Measurements from ENCODE around the gene PROM2.

The PROM2 gene

DNA sequence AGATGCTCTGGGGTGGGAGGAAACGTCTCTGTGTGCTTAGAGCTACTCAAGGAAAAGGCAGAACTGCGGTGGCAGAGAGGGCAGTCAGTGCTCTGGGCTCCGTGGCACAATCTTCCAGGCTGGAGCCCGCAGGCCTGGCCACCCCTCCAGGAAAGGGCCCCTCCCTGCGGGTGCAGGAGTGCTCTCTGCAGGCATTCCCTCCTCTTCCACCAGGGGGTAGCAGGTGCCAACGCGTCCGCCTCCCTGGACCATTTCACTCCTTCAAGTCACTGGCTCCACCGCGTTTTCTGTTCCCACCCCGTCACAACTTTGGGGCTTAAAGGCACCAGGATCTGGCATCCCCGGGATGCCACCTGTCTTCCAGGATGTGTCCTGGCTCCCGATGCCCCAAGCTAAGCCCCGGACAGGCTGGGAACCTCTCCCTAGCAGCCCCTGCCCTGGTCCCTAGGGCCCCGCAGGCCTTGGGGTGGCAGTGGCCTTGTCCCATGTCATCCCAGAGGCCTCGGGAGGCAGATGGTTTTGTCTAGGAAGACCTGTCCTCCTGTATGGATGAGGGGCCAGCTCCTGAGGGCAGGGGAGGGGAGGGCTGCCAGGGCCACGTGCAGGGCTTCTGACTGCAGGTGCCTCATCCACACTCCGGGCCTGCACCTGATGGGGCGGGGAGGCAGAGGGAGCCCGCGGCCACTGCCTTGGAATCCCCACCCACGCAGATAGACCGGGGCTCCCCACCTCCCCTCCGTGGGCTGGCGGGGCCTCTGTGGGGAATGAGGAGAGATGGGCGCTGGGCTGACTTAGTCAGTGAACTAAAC is 49.3 kb downstream of the PROM2 start:
- no peak for DNase-seq (ENCODE audit: low read depth in 2 of 2)

DNA sequence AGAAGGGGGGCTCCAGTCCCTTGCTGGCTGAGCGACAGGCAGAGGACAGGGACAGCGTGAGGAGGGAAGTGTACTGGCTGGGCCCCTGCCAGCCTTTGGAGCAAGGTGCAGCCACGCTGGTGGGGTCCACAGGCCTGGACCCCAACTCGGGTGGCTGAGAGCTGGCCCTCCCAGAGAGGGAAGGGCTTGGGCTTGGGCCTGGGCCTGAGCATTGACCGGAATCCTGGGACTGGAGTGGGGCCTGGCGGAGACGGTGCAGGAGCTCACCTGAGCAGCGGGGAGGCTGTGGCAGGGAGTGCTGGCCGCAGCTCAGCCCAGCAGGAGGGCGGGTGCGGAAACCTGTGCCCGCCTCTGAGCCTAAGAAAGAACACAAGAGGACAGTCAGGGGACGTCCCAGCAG is 50.8 kb downstream of the PROM2 start:
- DNase-seq (ENCODE audit: low read depth in 2 of 2) = no peak

DNA sequence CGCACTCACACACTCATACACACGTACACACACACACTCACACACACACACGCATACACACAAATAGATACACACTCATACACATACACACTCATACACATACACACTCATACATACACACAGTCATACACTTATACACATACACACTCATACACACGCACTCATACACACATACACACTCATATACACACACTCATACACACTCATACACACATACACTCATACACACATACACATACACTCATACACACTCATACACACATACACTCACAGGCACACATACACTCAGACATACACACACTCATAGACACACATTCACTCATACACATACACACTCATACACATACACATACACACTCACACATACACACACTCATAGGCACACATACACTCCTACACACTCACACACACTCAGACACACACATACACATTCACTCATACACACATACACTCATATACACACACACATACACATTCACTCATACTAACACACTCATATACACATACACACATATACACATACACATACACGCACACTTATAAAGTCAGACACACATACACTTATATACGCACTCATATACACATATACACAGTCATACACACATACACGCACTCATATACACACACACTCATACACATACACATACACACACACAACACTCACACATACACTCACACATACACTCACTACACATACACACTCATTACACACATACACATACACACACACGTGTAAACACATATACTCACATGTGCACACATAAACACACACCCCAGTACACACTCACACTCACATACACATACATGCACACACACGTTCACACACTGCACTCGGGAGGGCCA is 51.6 kb downstream of the PROM2 start:
- no peak for DNase-seq (ENCODE audit: low read depth in 2 of 2)

DNA sequence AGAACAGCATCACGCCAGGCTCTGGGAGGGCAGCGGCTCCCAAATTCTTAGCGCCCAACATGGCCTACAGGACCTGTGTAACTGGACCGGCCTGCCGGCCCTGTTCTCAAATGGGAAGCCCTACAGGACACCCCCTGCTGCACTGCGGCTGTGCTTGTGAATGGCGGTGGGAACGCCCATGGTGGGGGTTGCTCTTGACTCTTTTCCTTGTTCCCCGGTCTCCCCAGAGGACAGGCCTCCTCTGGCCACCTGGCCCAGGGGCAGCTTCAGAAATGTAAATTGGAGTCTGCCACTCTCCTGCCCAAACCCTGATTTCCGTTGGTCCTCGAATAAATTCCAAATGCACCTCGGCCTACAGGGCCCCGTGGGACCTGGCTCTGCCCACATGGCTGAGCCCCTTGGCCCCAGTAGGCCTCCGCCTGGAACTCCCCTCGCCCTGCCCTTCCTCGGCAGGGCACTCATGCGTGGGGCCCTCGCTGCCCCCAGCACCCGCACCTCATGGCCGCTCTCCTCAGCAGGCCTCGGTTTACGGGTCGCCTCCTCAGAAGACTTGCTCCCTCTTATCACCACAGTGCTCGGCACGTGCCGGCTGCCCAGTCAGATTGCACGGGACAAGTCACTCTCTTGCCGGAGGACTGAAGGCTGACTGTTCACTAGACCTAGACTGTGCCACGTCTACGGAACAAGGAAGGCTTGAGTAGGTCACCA is 52.3 kb downstream of the PROM2 start:
- DNase-seq (ENCODE audit: low read depth in 2 of 2) = no peak

DNA sequence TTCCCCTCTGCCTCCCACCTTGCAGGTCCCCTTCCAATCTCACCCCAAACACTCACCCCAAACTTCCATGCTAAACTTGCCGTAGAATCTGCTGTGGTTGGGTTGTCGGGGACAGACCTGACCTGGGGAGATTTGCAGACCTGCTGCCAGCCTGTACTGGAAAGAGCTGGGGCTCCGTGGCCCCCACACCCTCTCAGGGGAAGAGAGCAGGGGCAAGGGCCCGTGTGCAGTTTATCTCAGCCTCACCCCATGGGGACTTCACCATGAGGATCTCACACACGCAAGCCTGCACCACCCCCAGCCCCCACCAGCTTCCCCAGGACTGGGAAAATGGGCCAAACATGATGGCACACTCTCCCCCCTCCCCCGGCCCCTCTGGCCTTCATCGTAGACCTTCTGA is 53.6 kb downstream of the PROM2 start:
- DNase-seq (ENCODE audit: low read depth in 2 of 2) = no peak

DNA sequence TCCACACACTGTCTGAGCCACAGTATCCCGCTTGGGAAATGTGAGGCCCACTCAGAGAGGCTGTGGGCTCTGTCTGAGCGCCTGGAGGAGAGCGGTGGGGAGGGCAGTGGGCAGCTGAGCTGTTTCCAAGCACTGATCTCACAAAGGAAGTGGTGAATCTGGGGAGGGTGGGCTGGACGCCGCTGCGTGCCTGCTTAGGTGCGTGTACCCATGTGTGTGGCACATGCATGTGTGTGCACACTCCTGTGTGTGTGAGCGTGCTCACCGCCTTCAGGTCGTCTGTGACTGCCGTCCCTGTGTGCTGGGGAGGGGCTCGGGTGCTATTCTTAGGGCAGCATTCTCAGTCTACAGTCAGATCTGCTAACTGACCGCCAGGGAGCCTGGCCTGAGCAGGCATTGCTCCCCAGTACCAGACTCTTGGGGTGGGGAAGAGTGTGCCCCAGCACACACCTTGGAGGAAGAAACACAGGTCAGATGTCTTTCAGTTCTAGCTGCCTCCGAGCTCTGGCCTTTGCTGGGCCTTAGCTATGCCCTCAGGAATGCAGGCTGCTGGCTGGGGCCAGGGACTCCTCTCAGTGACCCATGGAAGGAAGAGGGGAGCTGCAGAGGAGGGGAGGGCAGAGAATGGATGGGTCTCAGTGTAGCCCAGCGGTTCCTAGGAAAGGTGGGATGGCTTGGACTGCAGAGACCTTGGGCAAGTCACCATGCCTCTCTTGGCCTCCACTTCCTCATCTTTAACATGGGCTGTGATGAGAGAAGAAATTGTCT is 54.3 kb downstream of the PROM2 start:
- DNase-seq (ENCODE audit: low read depth in 2 of 2) = no peak

DNA sequence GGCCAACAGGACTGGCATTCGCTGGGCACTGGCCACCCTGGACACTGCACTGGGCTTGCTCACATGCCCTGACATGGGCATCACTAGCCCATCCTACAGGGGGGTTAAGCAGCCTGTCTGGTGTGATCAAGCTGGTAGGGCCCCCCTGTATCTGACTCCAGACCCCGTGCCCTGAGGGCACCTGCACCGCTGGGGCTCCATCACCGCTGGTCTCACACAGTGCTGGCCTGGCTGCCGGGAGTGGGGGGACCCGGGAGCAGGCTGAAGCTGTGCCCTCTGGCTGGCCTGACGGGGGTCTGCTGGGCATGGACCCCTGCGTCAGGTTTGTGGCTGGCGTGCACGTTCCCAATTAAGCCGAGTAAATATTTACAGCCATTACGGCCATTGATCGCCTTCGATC is 55.2 kb downstream of the PROM2 start:
- DNase-seq (ENCODE audit: low read depth in 2 of 2) = no peak

DNA sequence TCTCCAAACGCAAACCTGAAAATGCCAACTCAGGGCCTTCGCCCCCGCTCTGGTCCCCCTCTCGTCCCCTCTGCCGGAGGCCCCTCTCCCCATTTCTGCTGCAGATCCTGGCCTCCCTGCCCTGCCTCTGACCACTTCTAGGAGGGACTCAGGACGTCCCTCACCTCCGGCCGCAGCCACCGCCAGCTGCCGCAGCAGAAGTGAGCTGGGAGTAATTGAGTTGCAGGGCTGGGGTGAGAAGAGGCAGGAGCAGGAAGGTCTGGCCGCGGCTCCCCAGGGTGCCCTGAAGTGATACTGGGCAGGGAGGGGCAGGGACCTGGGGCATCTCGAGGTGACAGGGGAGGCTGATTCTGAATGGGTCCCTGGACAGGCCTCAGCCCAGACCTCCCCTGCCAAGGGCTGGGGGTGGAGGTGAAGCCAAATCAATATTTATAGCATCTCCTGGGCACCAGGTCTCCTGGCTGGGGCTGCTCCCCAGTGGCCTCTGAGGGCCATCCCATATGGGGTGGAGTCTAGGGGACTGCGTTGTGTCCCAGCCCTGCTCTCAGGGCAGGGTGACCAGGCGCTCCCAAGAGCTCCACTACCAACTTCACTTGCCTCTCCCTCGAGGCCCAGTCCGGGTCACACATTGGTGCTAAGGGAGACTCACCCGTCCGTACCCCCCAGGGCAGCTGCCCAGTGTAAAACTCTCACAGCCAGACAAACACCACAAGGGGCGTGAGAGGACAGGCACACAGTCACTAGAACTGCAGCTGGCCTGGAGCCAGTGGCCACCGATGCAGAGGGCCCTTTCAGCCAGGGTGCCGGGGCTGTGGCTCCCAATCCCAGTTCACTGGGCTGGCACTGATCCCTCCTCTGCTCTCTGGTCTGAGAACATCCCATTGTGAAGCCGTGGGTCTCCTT is 55.9 kb downstream of the PROM2 start:
- DNase-seq (ENCODE audit: low read depth in 2 of 2) = no peak

DNA sequence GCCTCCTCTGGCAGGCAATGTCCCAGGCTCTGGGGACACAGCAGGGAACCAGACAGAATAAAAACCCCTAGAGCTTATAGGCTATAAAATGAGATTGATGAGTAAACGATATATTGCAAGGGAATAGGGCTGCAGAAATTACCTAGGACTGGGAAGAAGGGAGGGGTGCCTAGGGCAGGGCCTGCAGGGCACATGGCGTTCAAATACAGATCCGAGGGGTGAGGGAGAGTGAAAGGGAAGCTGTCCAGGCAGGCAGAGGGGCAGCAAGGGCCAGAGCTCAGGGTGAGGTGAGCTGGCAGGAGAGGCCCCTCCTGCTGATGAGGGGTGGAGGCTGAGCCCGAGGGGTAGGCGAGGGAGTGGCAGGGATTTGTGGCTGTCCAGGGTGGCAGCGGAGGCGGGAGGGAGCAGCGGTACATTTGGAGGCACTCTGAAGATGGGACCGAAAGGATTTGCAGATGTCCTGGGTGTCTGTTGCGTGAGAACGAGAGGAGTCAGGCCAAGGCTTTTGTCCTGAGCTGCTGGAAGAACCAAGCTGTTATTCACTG is 56.6 kb downstream of the PROM2 start:
- DNase-seq (ENCODE audit: low read depth in 2 of 2) = no peak

DNA sequence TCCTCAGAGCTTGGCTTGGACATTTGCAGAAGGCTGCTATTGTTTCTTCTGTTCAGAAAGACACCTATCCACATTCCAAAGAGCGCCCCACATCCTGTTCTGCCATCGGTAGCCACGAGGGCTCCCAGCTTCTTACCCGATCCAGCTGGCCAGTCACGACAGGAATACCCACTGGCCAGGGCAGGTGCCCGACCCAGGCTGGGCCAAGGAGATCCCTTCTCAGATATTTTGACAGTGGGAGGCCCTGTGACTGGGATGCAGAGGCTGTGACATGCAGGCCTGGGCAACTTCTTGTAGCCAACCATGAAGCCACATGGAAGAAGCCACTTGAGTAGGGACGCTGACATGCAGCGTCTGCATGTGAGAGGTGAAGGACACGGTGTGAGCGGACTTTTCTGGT is 57.4 kb downstream of the PROM2 start:
- DNase-seq (ENCODE audit: low read depth in 2 of 2) = no peak

DNA sequence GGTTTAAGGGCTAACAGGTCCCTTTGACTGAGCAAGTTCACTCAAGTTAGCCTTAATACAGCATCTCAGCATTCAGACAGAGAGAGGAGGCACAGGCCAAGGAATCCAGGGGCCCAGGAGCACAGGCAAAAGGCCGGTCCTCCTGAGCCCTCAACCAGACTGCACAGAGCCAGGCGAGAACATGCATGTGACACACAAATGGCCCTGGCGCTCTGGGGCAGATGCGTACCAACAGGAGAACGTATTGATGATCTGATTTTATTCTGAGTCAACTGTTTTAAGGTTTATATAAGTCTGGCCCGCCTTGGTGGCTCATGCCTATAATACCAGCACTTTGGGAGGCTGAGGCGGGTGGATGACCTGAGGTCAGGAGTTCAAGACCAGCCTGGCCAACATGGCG is 57.8 kb downstream of the PROM2 start:
- DNase-seq (ENCODE audit: low read depth in 2 of 2) = no peak

DNA sequence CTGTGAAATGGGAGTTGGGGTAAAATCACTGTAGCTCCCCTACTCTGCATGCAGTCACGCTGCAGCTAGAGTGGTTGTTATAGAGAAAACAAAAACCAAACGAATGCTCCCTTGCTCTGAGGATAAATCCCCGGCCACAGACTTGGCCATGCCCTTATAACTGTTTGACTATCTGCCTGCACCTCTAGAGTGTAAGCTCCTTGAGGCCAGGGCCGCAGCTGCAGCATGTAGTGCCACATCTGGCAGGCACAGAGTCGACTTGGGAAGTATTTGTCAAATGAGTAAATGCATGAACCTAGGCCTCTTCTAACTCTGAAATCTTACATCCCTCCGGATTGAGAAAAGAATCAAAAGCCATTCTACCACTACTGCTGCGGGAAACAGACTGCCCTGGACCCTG is 58.8 kb downstream of the PROM2 start:
- DNase-seq (ENCODE audit: low read depth in 2 of 2) = no peak

DNA sequence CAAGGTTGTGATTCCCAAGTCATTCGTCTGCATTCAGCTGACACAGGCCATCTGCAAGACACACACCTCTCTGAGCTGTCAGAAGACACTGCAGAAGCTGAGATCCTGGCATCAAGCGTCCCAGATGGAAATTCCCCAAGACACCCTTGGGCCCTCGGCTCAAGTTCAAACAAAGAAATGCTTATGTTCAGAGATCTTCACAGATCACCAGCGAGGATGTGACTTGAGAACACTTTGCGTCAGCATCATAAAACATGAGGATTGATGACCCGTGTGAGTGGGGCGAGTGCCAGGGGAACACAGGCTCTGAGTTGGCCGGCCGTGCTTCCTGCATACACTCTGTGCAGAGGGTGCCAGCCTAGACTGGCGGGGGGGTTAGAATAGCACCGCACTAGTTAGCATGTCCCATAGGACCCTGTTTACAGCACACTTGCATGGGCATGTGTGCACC is 59.7 kb downstream of the PROM2 start:
- DNase-seq (ENCODE audit: low read depth in 2 of 2) = no peak

DNA sequence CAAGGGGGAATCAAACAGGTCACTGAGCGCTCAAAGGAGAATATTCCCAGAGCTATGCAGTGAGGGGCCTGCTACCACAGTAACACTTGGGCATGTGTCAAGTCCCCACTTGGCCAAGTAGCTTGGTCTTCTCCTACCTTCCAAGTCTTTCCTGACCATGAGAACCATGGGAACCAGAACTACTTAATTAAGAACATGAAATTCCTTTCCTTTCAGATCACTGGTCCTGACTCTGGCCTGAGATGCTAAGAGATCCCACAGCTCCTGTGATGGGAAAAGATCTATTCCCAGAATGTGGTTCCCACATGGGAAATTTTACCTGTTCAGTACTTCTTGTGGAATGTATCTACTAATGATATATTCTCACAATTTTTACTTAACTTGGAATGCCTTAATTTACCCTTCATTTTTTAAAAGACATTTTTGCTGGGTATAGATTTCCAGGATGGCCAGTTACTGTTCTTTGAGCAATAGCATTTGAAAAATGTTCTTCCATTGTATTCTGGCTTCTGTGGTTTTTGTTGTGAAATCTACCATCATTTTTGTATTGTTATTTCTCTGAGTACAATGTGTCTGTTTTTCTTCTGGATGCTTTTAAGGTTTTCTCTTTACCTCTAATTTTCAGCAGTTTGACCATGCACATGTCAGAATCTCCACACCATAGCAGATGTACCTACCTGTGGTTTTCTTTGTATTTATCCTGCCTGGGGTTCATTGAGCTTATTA is 60.8 kb downstream of the PROM2 start:
- no peak for DNase-seq (ENCODE audit: low read depth in 2 of 2)

DNA sequence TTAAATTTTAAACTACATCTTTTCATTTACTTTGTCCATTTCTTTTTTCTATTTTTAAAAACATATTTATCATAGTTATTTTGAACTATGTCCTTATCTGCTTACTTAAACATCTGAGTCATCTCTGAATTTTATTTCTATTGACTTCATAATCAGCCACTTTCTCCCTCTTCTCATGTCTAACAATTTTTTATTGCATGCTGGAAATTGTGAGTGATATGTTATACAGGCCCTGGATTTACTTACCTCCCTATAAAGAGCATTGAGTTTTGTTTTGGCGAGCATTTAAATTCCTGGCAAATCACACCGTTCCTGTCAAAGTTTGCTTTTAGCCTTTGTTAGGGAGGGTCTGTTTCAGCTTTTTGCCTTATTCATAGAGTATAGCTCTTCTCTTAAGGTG is 62.2 kb downstream of the PROM2 start:
- no peak for DNase-seq (ENCODE audit: low read depth in 2 of 2)

DNA sequence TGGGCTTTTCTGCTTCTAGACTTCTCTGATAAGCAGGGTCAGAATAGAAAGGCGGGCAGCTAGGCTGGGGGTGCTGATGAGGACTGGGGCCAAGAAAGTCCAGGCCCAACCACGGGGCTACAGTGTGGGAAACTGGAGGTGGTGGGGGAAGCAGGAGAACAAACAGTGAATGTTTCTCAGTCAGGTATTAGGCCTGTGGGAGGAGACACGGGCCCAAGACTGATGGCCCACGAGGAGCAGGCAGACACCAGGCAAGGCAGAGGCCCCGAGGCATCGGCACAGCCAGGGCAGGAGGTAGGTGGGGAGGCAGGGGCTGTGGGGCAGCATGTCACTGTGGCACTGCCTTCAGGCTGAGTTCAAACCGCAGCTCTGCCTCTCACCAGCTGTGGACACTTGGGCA is 63.6 kb downstream of the PROM2 start:
- no peak for DNase-seq (ENCODE audit: low read depth in 2 of 2)

Measured in stimulated activated CD8-positive, alpha-beta memory T cell treated with anti-CD3 and anti-CD28 coated beads, Interleukin-15, amount 100 ng/mL, for 48 hours (primary cell).